Measurements from ENCODE around the gene CEP97. TPM values are rescaled to one million over a fixed set of nuclear protein-coding genes. Genes with fewer than 3 reads are reported as not detected.

Gene CEP97
- total and polyA plus RNA-seq, 9 of the 15 experiments (the other 6 are each of a cell fraction or from before 2014, with no cell fraction given), result 2.0 to 10.1 (median 4.3) TPM

DNA sequence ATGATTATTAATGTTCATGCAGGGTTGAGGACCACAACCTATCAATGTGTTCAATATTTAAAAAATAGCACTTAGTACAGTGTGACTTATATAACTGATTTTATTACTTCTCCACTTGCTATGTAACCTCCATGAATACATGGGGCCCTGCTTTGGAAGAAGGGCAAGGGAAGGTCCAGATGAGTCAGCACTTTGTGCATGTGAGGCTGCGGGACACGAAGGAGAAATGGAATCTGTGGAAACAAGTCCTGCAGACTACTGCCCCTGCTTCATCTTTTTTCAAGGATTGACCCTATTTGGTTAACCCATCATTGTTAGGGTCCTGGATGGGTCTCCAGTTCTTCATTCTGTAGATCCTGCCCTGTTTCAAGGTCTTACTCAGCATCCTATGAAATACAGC lies 56.2 kb downstream of the CEP97 start (continued):
- TF ChIP-seq, protein P1, sequence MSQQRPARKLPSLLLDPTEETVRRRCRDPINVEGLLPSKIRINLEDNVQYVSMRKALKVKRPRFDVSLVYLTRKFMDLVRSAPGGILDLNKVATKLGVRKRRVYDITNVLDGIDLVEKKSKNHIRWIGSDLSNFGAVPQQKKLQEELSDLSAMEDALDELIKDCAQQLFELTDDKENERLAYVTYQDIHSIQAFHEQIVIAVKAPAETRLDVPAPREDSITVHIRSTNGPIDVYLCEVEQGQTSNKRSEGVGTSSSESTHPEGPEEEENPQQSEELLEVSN (IDR thresholded peaks at IDR 0.05; ENCODE audit: borderline replicate concordance in 1 of 2, extremely low read depth in 1 of 2, insufficient read depth in 1 of 2, insufficient read length in 1 of 2, low read depth in 1 of 2, low read length in 1 of 2, poor library complexity in 1 of 2, severe bottlenecking in 1 of 2), result peak in 1 of 2 experiments; percentile 43
- TF ChIP-seq CXXC5 (CRISPR knock-in tag; IDR thresholded peaks at IDR 0.05) (no peak), TAF15 (IDR thresholded peaks at IDR 0.05; ENCODE audit: low read depth, low read length) (no peak), GTF2A2 (tag; IDR thresholded peaks at IDR 0.05) (no peak), BRD9 (IDR thresholded peaks at IDR 0.05; ENCODE audit: low read depth, partially characterized antibody) (no peak), RBM34 (IDR thresholded peaks at IDR 0.05; ENCODE audit: borderline replicate concordance, insufficient read depth, low read length) (no peak), PHF8 (IDR thresholded peaks at IDR 0.05; ENCODE audit: borderline replicate concordance, low read length) (no peak), POU5F1 (IDR thresholded peaks at IDR 0.05; ENCODE audit: borderline replicate concordance, low read depth, low read length, partially characterized antibody) (no peak), FOS (IDR thresholded peaks at IDR 0.05; ENCODE audit: extremely low read depth, insufficient read length) (no peak), KAT7 (CRISPR knock-in tag; IDR thresholded peaks at IDR 0.05; ENCODE audit: borderline replicate concordance) (no peak), BACH1 (tag; IDR thresholded peaks at IDR 0.05) (peak; percentile 71), ZNF253 (CRISPR knock-in tag; conservative IDR thresholded peaks at IDR 0.05) (no peak), CAMTA2 (CRISPR knock-in tag; conservative IDR thresholded peaks at IDR 0.05) (no peak), CHD1 (IDR thresholded peaks at IDR 0.05; ENCODE audit: low read length) (no peak), STAT5B (CRISPR knock-in tag; IDR thresholded peaks at IDR 0.05) (no peak), HNRNPLL (IDR thresholded peaks at IDR 0.05; ENCODE audit: low read depth, low read length, poor library complexity, severe bottlenecking) (no peak), HNRNPUL1 (IDR thresholded peaks at IDR 0.05; ENCODE audit: low read length) (no peak), RBM15 (IDR thresholded peaks at IDR 0.05; ENCODE audit: insufficient read depth, low read length) (no peak), MAFF (IDR thresholded peaks at IDR 0.05; ENCODE audit: low read length) (peak; percentile 92), ZNF444 (CRISPR knock-in tag; IDR thresholded peaks at IDR 0.05) (no peak), ZBTB1 (CRISPR knock-in tag; IDR thresholded peaks at IDR 0.05; ENCODE audit: borderline replicate concordance, low read depth) (no peak)
- TF ChIP-seq, protein P2, sequence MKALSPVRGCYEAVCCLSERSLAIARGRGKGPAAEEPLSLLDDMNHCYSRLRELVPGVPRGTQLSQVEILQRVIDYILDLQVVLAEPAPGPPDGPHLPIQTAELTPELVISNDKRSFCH (CRISPR knock-in tag; IDR thresholded peaks at IDR 0.05), result no peak
- TF ChIP-seq, protein P2 (tag; IDR thresholded peaks at IDR 0.05), result no peak
- TF ChIP-seq, protein P3, sequence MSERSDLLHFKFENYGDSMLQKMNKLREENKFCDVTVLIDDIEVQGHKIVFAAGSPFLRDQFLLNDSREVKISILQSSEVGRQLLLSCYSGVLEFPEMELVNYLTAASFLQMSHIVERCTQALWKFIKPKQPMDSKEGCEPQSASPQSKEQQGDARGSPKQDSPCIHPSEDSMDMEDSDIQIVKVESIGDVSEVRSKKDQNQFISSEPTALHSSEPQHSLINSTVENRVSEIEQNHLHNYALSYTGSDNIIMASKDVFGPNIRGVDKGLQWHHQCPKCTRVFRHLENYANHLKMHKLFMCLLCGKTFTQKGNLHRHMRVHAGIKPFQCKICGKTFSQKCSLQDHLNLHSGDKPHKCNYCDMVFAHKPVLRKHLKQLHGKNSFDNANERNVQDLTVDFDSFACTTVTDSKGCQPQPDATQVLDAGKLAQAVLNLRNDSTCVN (CRISPR knock-in tag; IDR thresholded peaks at IDR 0.05), result no peak
- TF ChIP-seq, protein P4, sequence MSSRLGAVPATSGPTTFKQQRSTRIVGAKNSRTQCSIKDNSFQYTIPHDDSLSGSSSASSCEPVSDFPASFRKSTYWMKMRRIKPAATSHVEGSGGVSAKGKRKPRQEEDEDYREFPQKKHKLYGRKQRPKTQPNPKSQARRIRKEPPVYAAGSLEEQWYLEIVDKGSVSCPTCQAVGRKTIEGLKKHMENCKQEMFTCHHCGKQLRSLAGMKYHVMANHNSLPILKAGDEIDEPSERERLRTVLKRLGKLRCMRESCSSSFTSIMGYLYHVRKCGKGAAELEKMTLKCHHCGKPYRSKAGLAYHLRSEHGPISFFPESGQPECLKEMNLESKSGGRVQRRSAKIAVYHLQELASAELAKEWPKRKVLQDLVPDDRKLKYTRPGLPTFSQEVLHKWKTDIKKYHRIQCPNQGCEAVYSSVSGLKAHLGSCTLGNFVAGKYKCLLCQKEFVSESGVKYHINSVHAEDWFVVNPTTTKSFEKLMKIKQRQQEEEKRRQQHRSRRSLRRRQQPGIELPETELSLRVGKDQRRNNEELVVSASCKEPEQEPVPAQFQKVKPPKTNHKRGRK (tag; IDR thresholded peaks at IDR 0.05), result no peak

Data from K562 (cell line).